ENCODE data around the gene CAPN10. TPM values are rescaled to one million over a fixed set of nuclear protein-coding genes. Genes with fewer than 3 reads are reported as not detected.
"Not testable (repeated sequence)": the region's sequence is repeated elsewhere in the genome, so short reads cannot be mapped to it uniquely, and the experiment has no call there.

CAPN10 gene
- total RNA-seq, 4 donors from 2014 or later: 6.8 to 12.2 (median 7.5) TPM

DNA sequence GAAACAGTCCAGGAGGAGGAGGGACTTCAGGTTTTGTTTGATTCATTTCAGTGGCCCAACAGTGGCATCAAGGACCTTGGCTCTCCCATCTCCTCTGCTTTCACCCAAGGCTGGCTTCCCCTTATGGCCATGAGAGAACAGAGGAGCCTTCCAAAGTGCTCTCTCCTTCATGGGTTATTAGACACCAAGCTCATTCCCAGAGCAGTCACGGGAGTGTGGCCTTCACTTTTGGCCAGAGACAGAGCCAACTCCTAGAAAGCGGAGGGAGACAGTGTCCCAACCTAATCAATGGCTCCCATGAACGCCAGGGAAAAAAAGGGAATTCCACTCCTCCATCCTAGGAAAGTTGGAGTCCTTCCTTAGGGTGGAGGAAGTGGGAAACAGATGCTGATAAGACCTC is 27.2 kb upstream of the CAPN10 start:
- intact Hi-C loops (cut with DNase I; ENCODE audit: low total_unique reads) (no loop called here), in situ Hi-C loops (cut with MboI; ENCODE audit: low sequenced_read_pairs in 4 of 4) (no loop called here)
- Histone ChIP-seq H3K4me1 (peaks cover 30 to 40% of the 10 kb centered on the region in 2 donors), H3K27me3 (no peaks in the 10 kb centered on the region), H3K27ac (peak overlapping the region; percentile 97 to 100 (median 100)), H3K9me3 (no peaks in the 10 kb centered on the region), H3K4me3 (peak overlapping the region in 2 of 4 donors; percentile 77 to 91), H3K36me3 (no peaks in the 10 kb centered on the region)
- DNase-seq: peak in 1 of 2 donors; percentile 9
- TF ChIP-seq CTCF (IDR thresholded peaks at IDR 0.05 in 4 of 5, conservative IDR thresholded peaks at IDR 0.05 in 1 of 5) (no peak), POLR2A (IDR thresholded peaks at IDR 0.05) (no peak)
- ATAC-seq: no peak

- H3K4me1 ChIP-seq: peaks cover 30 to 40% of the 10 kb centered on the region in 2 donors
- H3K4me3 ChIP-seq: peak within 1 kb of the TSS; percentile 77 to 94 (median 88)
- TF ChIP-seq CTCF (IDR thresholded peaks at IDR 0.05 in 4 of 5, conservative IDR thresholded peaks at IDR 0.05 in 1 of 5) (no peak), POLR2A (IDR thresholded peaks at IDR 0.05) (peak; percentile 94 to 97)
- DNase-seq (peak; percentile 86 to 93), ATAC-seq (peak; percentile 75 to 77)
- H3K36me3 ChIP-seq: no peaks in the 10 kb centered on the region
- intact Hi-C loops (cut with DNase I; ENCODE audit: low total_unique reads) (loop anchor here (1.0 to 5.0 kb wide), 4 partner anchors 8 to 657 kb away; partner anchors contain the start of genes CAPN10 and RNPEPL1), in situ Hi-C loops (cut with MboI; ENCODE audit: low sequenced_read_pairs in 4 of 4) (no loop called here)
- peak within 1 kb of the TSS; percentile 97 to 100 (median 100) for H3K27ac ChIP-seq
- H3K9me3 ChIP-seq: no peaks in the 10 kb centered on the region
- H3K27me3 ChIP-seq: no peaks in the 10 kb centered on the region
These were observed 26.5 kb upstream of the CAPN10 start, which contains the start of gene DUSP28 for GRCh38 chr2:240560084-240560479. DUSP28 (plus strand) TSS chr2:240560357; CDS start chr2:240560685, 328 bp downstream.

GRCh38 chr2:240560480-240561324 is 25.8 kb upstream of the CAPN10 start:
- H3K4me3 ChIP-seq: peak overlapping the region; percentile 77 to 94 (median 88)
- ATAC-seq: peak; percentile 85 to 86
- H3K27me3 ChIP-seq: no peaks in the 10 kb centered on the region
- no peaks in the 10 kb centered on the region for H3K9me3 ChIP-seq
- in situ Hi-C loops (cut with MboI; ENCODE audit: low sequenced_read_pairs in 4 of 4) (no loop called here), intact Hi-C loops (cut with DNase I; ENCODE audit: low total_unique reads) (loop anchor here (1.0 to 5.0 kb wide), 4 partner anchors 8 to 657 kb away; partner anchors contain the start of genes CAPN10 and RNPEPL1)
- no peaks in the 10 kb centered on the region for H3K36me3 ChIP-seq
- H3K4me1 ChIP-seq: peaks cover 31 to 40% of the 10 kb centered on the region in 2 donors
- H3K27ac ChIP-seq: peak overlapping the region; percentile 97 to 100 (median 100)
- peak; percentile 86 to 91 for TF ChIP-seq POLR2A (IDR thresholded peaks at IDR 0.05)
- TF ChIP-seq CTCF (IDR thresholded peaks at IDR 0.05 in 4 of 5, conservative IDR thresholded peaks at IDR 0.05 in 1 of 5): peak in 2 of 5 experiments; percentile 49 to 60
- peak; percentile 99 for DNase-seq

DNA sequence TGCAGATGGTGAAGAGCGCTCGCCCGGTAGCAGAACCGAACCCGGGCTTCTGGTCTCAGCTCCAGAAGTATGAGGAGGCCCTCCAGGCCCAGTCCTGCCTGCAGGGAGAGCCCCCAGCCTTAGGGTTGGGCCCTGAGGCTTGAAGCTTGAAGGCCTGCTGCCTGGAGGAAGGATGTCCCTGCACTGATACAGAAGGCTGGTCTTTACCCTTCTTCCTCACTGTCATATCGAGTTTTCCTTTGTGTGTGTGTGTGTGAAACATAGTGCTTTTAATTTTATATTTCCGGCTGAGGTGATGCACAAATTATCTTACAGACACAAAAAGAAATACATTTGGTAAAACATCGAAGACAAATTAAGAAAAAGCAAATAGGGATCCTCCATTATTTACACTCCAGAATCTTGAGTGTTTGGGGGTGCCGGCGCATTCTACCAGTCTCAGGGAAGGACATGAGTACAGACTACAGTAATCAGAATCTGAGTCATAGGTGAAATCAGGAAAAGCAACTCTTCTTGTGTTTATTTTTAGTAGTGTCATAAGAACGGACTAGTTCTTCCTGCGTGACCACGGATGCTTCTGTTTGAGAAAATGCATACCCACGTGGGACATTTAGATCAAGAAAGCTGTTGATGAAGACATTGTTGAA is 25.1 kb upstream of the CAPN10 start:
- H3K27me3 ChIP-seq: no peaks in the 10 kb centered on the region
- intact Hi-C loops (cut with DNase I; ENCODE audit: low total_unique reads): loop anchor here (5.0 kb wide), 2 partner anchors 309 to 656 kb away; no protein-coding TSS in a partner anchor
- in situ Hi-C loops (cut with MboI; ENCODE audit: low sequenced_read_pairs in 4 of 4): no loop called here
- ATAC-seq: peak; percentile 1
- no peaks in the 10 kb centered on the region for H3K9me3 ChIP-seq
- H3K4me3 ChIP-seq: peak overlapping the region; percentile 58 to 94 (median 82)
- H3K36me3 ChIP-seq: no peaks in the 10 kb centered on the region
- TF ChIP-seq POLR2A (IDR thresholded peaks at IDR 0.05) (no peak), CTCF (IDR thresholded peaks at IDR 0.05 in 4 of 5, conservative IDR thresholded peaks at IDR 0.05 in 1 of 5) (peak in 3 of 5 experiments; percentile 20 to 42 (median 29))
- H3K4me1 ChIP-seq: peaks cover 37 to 46% of the 10 kb centered on the region in 2 donors
- peak overlapping the region; percentile 97 to 100 (median 100) for H3K27ac ChIP-seq
- peak; percentile 1 to 23 for DNase-seq

DNA sequence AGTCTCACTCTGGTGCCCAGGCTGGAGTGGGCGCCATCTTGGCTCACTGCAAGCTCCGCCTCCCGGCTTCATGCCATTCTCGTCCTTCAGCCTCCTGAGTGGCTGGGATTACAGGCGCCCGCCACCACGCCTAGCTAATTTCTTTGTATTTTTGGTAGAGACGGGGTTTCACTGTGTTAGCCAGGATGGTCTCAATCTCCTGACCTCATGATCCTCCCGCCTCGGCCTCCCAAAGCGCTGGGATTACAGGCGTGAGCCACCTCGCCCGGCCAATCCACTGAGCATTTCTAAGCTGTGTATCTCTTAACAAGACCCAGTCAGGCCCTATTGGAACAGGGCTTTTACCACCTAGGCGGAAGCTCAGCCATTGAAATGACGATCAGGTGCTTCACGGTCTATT is 23.3 kb upstream of the CAPN10 start:
- ATAC-seq; H3K9me3 ChIP-seq; H3K36me3 ChIP-seq; in situ Hi-C loops (cut with MboI; ENCODE audit: low sequenced_read_pairs in 4 of 4); H3K27me3 ChIP-seq; DNase-seq; H3K4me3 ChIP-seq: not testable (repeated sequence)
- intact Hi-C loops (cut with DNase I; ENCODE audit: low total_unique reads): loop anchor here (5.0 kb wide), 2 partner anchors 311 to 654 kb away; no protein-coding TSS in a partner anchor
- Histone ChIP-seq H3K4me1 (peaks cover 44 to 46% of the 10 kb centered on the region in 2 donors), H3K27ac (peak overlapping the region in 3 of 4 donors; percentile 97 to 100 (median 100))
